PC-9 (cell line): Measurements from ENCODE around the gene C19orf25.

ENCODE experiments used
- CTCF ChIP-seq: fragments of 200-600 bp; sonication (generic); conservative IDR thresholded peaks from 2 replicates; pipeline ENCODE4 v1.6.1; 2017; ENCODE audit warnings: mixed run types, antibody characterized with exemption, mild to moderate bottlenecking, moderate library complexity
- EZH2 ChIP-seq: fragments of 200-600 bp; sonication (generic); IDR thresholded peaks from 2 replicates; pipeline ENCODE4 v1.8.0; 2017; ENCODE audit warnings: antibody characterized with exemption, low read depth

- TF ChIP-seq EZH2 (no peak), CTCF (no peak)
These were observed 18.7 kb downstream of the C19orf25 start for GRCh38 chr19:1460033-1460995.
